Neural cell (in vitro differentiated cells): Measurements from ENCODE around the gene TINAGL1. TPM values are rescaled to one million over a fixed set of nuclear protein-coding genes. Genes with fewer than 3 reads are reported as not detected.

ENCODE experiments used
- H2AFZ ChIP-seq: fragments of 200-600, 300-800 bp; sonication (generic), shearing (Covaris generic); 2 replicates; pipeline ENCODE4 v1.6.0; 2014; ENCODE audit warnings: low read depth, mild to moderate bottlenecking, antibody characterized with exemption, low read length, moderate library complexity
- H3F3A ChIP-seq: fragments of 200-600 bp; shearing (Covaris generic); 2 replicates; pipeline ENCODE4 v1.6.1; 2016; ENCODE audit warnings: mild to moderate bottlenecking, moderate library complexity, mixed read lengths, antibody characterized with exemption, low read length; ENCODE audit not compliant: insufficient read depth, poor library complexity, severe bottlenecking
- H3K27ac ChIP-seq: fragments of 200-600, 300-800 bp; sonication (generic), shearing (Covaris generic); 2 replicates; pipeline ENCODE4 v1.5.1; 2014; ENCODE audit warnings: mild to moderate bottlenecking, low read length, moderate library complexity
- H3K27me3 ChIP-seq: fragments of 300-800, 200-600 bp; sonication (generic), shearing (Covaris generic); 2 replicates; pipeline ENCODE4 v1.6.0; 2014; ENCODE audit warnings: mild to moderate bottlenecking, low read depth, low read length, moderate library complexity; ENCODE audit not compliant: insufficient read depth
- H3K36me3 ChIP-seq: fragments of 300-800, 200-600 bp; sonication (generic), shearing (Covaris generic); 2 replicates; pipeline ENCODE4 v1.5.1; 2014; ENCODE audit warnings: mild to moderate bottlenecking, antibody characterized with exemption, low read length, moderate library complexity; ENCODE audit not compliant: insufficient read depth
- H3K4me2 ChIP-seq: fragments of 300-800, 200-600 bp; sonication (generic), shearing (Covaris generic); 2 replicates; pipeline ENCODE4 v1.6.0; 2014; ENCODE audit warnings: mild to moderate bottlenecking, low read length
- H3K4me3 ChIP-seq: fragments of 300-800, 200-600 bp; sonication (generic), shearing (Covaris generic); 2 replicates; pipeline ENCODE4 v1.5.1; 2014; ENCODE audit warnings: mild to moderate bottlenecking, low read length, moderate library complexity
- H3K79me2 ChIP-seq: fragments of 200-600 bp; shearing (Covaris generic); replicated peaks from 2 replicates; pipeline ENCODE4 v1.6.0; 2014; ENCODE audit warnings: mild to moderate bottlenecking, low read length, moderate library complexity; ENCODE audit not compliant: insufficient read depth
- H3K9ac ChIP-seq: fragments of 300-800, 200-600 bp; sonication (generic), shearing (Covaris generic); 2 replicates; pipeline ENCODE4 v1.6.1; 2016; ENCODE audit warnings: mild to moderate bottlenecking, low read length, mixed read lengths
- H3K9me2 ChIP-seq: fragments of 200-600 bp; shearing (Covaris generic); 2 replicates; pipeline ENCODE4 v1.6.1; 2016; ENCODE audit warnings: mild to moderate bottlenecking, low read length, mixed read lengths; ENCODE audit not compliant: insufficient read depth
- H3K9me3 ChIP-seq: fragments of 200-600, 300-800 bp; sonication (generic), shearing (Covaris generic); 2 replicates; pipeline ENCODE4 v1.6.1; 2016; ENCODE audit warnings: mild to moderate bottlenecking, mixed run types, low read length, moderate library complexity, mixed read lengths
- H4K20me1 ChIP-seq: fragments of 200-600 bp; shearing (Covaris generic); 2 replicates; pipeline ENCODE4 v1.6.1; 2016; ENCODE audit warnings: mild to moderate bottlenecking, mixed run types; ENCODE audit not compliant: insufficient read depth
- EP300 ChIP-seq: fragments of 450-650 bp; conservative IDR thresholded peaks from 2 replicates; pipeline ENCODE4 v1.6.1; 2014; ENCODE audit warnings: antibody characterized with exemption, mild to moderate bottlenecking, moderate library complexity; ENCODE audit not compliant: poor library complexity, severe bottlenecking
- EZH2 ChIP-seq: fragments of 200-600, 300-800 bp; shearing (Covaris generic), sonication (generic); IDR thresholded peaks from 2 replicates; pipeline ENCODE4 v1.6.1; 2014; ENCODE audit warnings: antibody characterized with exemption, low read length, borderline replicate concordance, mild to moderate bottlenecking; ENCODE audit not compliant: insufficient read depth, poor library complexity, severe bottlenecking
- MXI1 ChIP-seq: fragments of 450-650 bp; conservative IDR thresholded peaks from 2 replicates; pipeline ENCODE4 v1.6.1; 2014; ENCODE audit warnings: antibody characterized with exemption, mild to moderate bottlenecking; ENCODE audit not compliant: poor library complexity, severe bottlenecking
- POLR2AphosphoS5 ChIP-seq: IDR thresholded peaks from 2 replicates; pipeline ENCODE4 v1.6.1; 2012
- RAD21 ChIP-seq: fragments of 450-650 bp; conservative IDR thresholded peaks from 2 replicates; pipeline ENCODE4 v1.6.1; 2014; ENCODE audit warnings: antibody characterized with exemption, mild to moderate bottlenecking, moderate library complexity
- SMC3 ChIP-seq: fragments of 450-650 bp; conservative IDR thresholded peaks from 2 replicates; pipeline ENCODE4 v1.6.1; 2014; ENCODE audit warnings: antibody characterized with exemption, mild to moderate bottlenecking, moderate library complexity; ENCODE audit not compliant: poor library complexity
- TAF1 ChIP-seq: IDR thresholded peaks from 2 replicates; pipeline ENCODE4 v1.6.1; 2012; ENCODE audit warnings: low read depth
- polyA plus RNA-seq: library from polyadenylated mRNA; depleted of rRNA; stranded (reverse); fragments of >200 nt; gene quantifications from 2 replicates; pipeline ENCODE4 v1.2.3, GENCODE V29; 2014
- TF ChIP-seq, protein P1 (sequence below): fragments of 450-650 bp; IDR thresholded peaks from 2 replicates; pipeline ENCODE4 v1.5.1; 2014; ENCODE audit warnings: antibody characterized with exemption, mild to moderate bottlenecking, moderate library complexity; ENCODE audit not compliant: poor library complexity, severe bottlenecking
- TF ChIP-seq, protein P2 (sequence below): IDR thresholded peaks from 2 replicates; pipeline ENCODE4 v1.6.1; 2012; ENCODE audit warnings: borderline replicate concordance

TINAGL1 gene
- polyA plus RNA-seq, 1 donor from 2014 or later = not detected

DNA sequence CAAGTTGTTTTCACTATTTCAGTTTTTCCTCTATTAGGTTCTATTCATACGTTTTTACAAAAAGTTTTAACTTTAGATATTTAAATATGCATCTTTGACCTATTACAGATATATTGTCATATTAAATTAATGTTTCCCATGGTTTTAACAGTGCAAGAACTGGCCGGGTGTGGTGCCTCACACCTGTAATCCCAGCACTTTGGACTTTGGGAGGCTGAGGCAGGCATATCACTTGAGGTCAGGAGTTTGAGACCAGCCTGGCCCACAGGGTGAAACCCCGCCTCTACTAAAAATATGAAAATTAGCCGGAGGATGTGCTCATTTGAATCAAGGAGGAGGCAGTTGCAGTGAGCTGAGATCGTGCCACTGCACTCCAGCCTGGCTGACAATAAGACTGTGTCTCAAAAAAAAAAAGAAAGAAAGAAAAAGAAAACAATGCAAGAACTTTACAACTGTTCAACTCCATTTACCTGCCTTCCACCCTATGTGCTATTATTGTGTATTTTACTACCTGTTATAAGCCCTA lies 19.8 kb upstream of the TINAGL1 start:
- Histone ChIP-seq H3F3A (no peaks in the 10 kb centered on the region), H3K9me3 (no peaks in the 10 kb centered on the region), H3K27me3 (no peaks in the 10 kb centered on the region), H4K20me1 (no peaks in the 10 kb centered on the region), H3K36me3 (no peaks in the 10 kb centered on the region), H3K9ac (no peak overlapping the region), H3K79me2 (no peaks in the 10 kb centered on the region), H2AFZ (no peak overlapping the region), H3K4me2 (no peak overlapping the region), H3K9me2 (no peaks in the 10 kb centered on the region), H3K4me3 (no peak overlapping the region), H3K27ac (no peak overlapping the region)
- TF ChIP-seq TAF1 (no peak), EP300 (no peak), SMC3 (no peak), RAD21 (no peak), POLR2AphosphoS5 (no peak), MXI1 (no peak), EZH2 (no peak)
- TF ChIP-seq, protein P1, sequence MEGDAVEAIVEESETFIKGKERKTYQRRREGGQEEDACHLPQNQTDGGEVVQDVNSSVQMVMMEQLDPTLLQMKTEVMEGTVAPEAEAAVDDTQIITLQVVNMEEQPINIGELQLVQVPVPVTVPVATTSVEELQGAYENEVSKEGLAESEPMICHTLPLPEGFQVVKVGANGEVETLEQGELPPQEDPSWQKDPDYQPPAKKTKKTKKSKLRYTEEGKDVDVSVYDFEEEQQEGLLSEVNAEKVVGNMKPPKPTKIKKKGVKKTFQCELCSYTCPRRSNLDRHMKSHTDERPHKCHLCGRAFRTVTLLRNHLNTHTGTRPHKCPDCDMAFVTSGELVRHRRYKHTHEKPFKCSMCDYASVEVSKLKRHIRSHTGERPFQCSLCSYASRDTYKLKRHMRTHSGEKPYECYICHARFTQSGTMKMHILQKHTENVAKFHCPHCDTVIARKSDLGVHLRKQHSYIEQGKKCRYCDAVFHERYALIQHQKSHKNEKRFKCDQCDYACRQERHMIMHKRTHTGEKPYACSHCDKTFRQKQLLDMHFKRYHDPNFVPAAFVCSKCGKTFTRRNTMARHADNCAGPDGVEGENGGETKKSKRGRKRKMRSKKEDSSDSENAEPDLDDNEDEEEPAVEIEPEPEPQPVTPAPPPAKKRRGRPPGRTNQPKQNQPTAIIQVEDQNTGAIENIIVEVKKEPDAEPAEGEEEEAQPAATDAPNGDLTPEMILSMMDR = no peak
- TF ChIP-seq, protein P2, sequence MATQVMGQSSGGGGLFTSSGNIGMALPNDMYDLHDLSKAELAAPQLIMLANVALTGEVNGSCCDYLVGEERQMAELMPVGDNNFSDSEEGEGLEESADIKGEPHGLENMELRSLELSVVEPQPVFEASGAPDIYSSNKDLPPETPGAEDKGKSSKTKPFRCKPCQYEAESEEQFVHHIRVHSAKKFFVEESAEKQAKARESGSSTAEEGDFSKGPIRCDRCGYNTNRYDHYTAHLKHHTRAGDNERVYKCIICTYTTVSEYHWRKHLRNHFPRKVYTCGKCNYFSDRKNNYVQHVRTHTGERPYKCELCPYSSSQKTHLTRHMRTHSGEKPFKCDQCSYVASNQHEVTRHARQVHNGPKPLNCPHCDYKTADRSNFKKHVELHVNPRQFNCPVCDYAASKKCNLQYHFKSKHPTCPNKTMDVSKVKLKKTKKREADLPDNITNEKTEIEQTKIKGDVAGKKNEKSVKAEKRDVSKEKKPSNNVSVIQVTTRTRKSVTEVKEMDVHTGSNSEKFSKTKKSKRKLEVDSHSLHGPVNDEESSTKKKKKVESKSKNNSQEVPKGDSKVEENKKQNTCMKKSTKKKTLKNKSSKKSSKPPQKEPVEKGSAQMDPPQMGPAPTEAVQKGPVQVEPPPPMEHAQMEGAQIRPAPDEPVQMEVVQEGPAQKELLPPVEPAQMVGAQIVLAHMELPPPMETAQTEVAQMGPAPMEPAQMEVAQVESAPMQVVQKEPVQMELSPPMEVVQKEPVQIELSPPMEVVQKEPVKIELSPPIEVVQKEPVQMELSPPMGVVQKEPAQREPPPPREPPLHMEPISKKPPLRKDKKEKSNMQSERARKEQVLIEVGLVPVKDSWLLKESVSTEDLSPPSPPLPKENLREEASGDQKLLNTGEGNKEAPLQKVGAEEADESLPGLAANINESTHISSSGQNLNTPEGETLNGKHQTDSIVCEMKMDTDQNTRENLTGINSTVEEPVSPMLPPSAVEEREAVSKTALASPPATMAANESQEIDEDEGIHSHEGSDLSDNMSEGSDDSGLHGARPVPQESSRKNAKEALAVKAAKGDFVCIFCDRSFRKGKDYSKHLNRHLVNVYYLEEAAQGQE = no peak

DNA sequence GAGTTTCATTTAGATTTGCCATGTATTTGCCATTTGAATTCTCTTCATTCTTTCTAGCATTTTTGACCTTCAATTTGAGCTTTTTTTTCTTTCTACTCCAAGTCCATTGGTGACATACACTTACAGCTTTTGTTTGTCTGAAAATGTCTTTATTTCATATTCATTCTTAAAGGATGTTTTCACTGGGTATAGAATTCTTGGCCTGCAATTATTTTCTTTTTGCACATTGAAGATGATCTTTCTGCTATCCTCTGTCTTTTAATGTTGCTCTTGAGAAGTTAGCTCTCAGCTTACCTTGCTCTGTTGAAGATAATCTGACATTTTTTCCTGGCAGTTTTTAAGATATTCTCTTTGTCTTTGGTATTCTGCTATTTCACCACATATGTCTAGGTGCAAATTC lies 16.6 kb upstream of the TINAGL1 start:
- Histone ChIP-seq H2AFZ (no peak overlapping the region), H3K36me3 (no peaks in the 10 kb centered on the region), H3K4me2 (no peak overlapping the region), H3K4me3 (no peak overlapping the region), H3K27me3 (no peaks in the 10 kb centered on the region), H3K27ac (no peak overlapping the region), H4K20me1 (no peaks in the 10 kb centered on the region), H3K9me2 (no peaks in the 10 kb centered on the region), H3K9ac (no peak overlapping the region), H3K9me3 (no peaks in the 10 kb centered on the region), H3K79me2 (no peaks in the 10 kb centered on the region), H3F3A (no peaks in the 10 kb centered on the region)
- TF ChIP-seq SMC3 = no peak
- TF ChIP-seq, protein P1 = no peak
- no peak for TF ChIP-seq POLR2AphosphoS5
- TF ChIP-seq, protein P2 = no peak
- no peak for TF ChIP-seq MXI1
- no peak for TF ChIP-seq RAD21
- no peak for TF ChIP-seq EP300
- TF ChIP-seq EZH2 = no peak
- no peak for TF ChIP-seq TAF1
